ENCODE measurements around the gene NOS3. TPM values are rescaled to one million over a fixed set of nuclear protein-coding genes. Genes with fewer than 3 reads are reported as not detected.
A peak's percentile ranks its signal among the peaks of the same experiment; 100 is the strongest.

The NOS3 gene
- total and polyA plus RNA-seq, 2 of the 13 experiments (the other 11 are each of a cell fraction or from before 2014, with no cell fraction given): 3.7 to 7.5 TPM

- 34% methylated on average over 20 of the region's 24 CpGs for WGBS (ENCODE audit: low lambda C conversion rate)
- Histone ChIP-seq H3K27me3 (ENCODE audit: control insufficient read depth in 1 of 2, insufficient read depth in 2 of 2, low read length in 2 of 2) (peaks cover 6 to 32% of the 10 kb centered on the region in 2 experiments; a peak in 3 of 5 replicates), H2AFZ (ENCODE audit: low read length) (no peak overlapping the region), H3K4me1 (ENCODE audit: insufficient read depth, low read length) (no peaks in the 10 kb centered on the region), H3K79me2 (ENCODE audit: insufficient read depth, low read length) (no peaks in the 10 kb centered on the region), H3K9me3 (ENCODE audit: low read length) (no peaks in the 10 kb centered on the region), H3K4me3 (replicated peaks in 1 of 3; ENCODE audit: insufficient read depth in 1 of 3, low read depth in 2 of 3, low read length in 3 of 3) (no peak overlapping the region), H3K27ac (ENCODE audit: extremely low read length, insufficient read depth, low read length) (no peak overlapping the region), H4K20me1 (ENCODE audit: insufficient read depth, low read length) (no peaks in the 10 kb centered on the region), H3K36me3 (replicated peaks in 1 of 2; ENCODE audit: control insufficient read depth in 1 of 2, insufficient read depth in 2 of 2, low read length in 2 of 2) (no peaks in the 10 kb centered on the region), H3K9ac (ENCODE audit: insufficient read depth, low read depth, low read length) (no peak overlapping the region), H3K4me2 (ENCODE audit: low read depth, low read length) (no peak overlapping the region)
- in situ Hi-C loops (cut with HindIII; ENCODE audit: extremely low pct_ligation_motif_present, low pct_unique_long_range_greater_than_20kb): no loop called here
- ChIA-PET CTCF (ENCODE audit: low intra/inter-chr PET ratio, low total read pairs) (no interaction called here), POLR2A (no interaction called here)
- BruUV-seq (replicated peaks): no TSS peak
- TF ChIP-seq ZNF781 (CRISPR knock-in tag; IDR thresholded peaks at IDR 0.05; ENCODE audit: borderline replicate concordance, not compliant biosample characterization) (no peak), DNMT1 (CRISPR knock-in tag; IDR thresholded peaks at IDR 0.05) (no peak), ZSCAN9 (CRISPR knock-in tag; IDR thresholded peaks at IDR 0.05; ENCODE audit: borderline replicate concordance) (no peak)
- DNase-seq (ENCODE audit: low spot score) (no peak), FAIRE-seq (no peak), ATAC-seq (no peak)
- intact Hi-C loops (cut with micrococcal nuclease; ENCODE audit: unreplicated experiment): no loop called here
Observed at GRCh38 chr7:150959739-150960734, 30.8 kb upstream of the NOS3 start.

GRCh38 chr7:150961510-150962289 lies 29.1 kb upstream of the NOS3 start:
- no TSS peak for BruUV-seq (replicated peaks)
- TF ChIP-seq ZBTB10 (CRISPR knock-in tag; IDR thresholded peaks at IDR 0.05; ENCODE audit: borderline replicate concordance): no peak
- peak; percentile 62; the same call in 1 of the 2 replicates for TF ChIP-seq SRF (IDR thresholded peaks at IDR 0.05; ENCODE audit: low read depth, low read length)
- Histone ChIP-seq H3K9me3 (ENCODE audit: low read length) (no peaks in the 10 kb centered on the region), H3K4me3 (replicated peaks in 1 of 3; ENCODE audit: insufficient read depth in 1 of 3, low read depth in 2 of 3, low read length in 3 of 3) (no peak overlapping the region), H3K27me3 (ENCODE audit: control insufficient read depth in 1 of 2, insufficient read depth in 2 of 2, low read length in 2 of 2) (peaks cover 3 to 43% of the 10 kb centered on the region in 2 experiments; a peak in 4 of 5 replicates), H3K79me2 (ENCODE audit: insufficient read depth, low read length) (no peaks in the 10 kb centered on the region), H2AFZ (ENCODE audit: low read length) (no peak overlapping the region), H3K4me2 (ENCODE audit: low read depth, low read length) (no peak overlapping the region), H3K27ac (ENCODE audit: extremely low read length, insufficient read depth, low read length) (no peak overlapping the region), H4K20me1 (ENCODE audit: insufficient read depth, low read length) (no peaks in the 10 kb centered on the region), H3K36me3 (replicated peaks in 1 of 2; ENCODE audit: control insufficient read depth in 1 of 2, insufficient read depth in 2 of 2, low read length in 2 of 2) (no peaks in the 10 kb centered on the region), H3K4me1 (ENCODE audit: insufficient read depth, low read length) (no peaks in the 10 kb centered on the region), H3K9ac (ENCODE audit: insufficient read depth, low read depth, low read length) (no peak overlapping the region)
- POLR2A ChIA-PET: interaction anchor here (0.7 kb wide), 1 partner anchor 13 kb away, joined by 3 read pairs; no protein-coding TSS in a partner anchor
- DNase-seq (ENCODE audit: low spot score): no peak
- ATAC-seq: no peak
- in situ Hi-C loops (cut with HindIII; ENCODE audit: extremely low pct_ligation_motif_present, low pct_unique_long_range_greater_than_20kb) (no loop called here), intact Hi-C loops (cut with micrococcal nuclease; ENCODE audit: unreplicated experiment) (no loop called here)
- no peak for FAIRE-seq
- WGBS (ENCODE audit: low lambda C conversion rate): 17% methylated on average over 5 of the region's 17 CpGs
- CTCF ChIA-PET (ENCODE audit: low intra/inter-chr PET ratio, low total read pairs): no interaction called here
